Measurements from ENCODE around the gene MCTP2.

Gene MCTP2

DNA sequence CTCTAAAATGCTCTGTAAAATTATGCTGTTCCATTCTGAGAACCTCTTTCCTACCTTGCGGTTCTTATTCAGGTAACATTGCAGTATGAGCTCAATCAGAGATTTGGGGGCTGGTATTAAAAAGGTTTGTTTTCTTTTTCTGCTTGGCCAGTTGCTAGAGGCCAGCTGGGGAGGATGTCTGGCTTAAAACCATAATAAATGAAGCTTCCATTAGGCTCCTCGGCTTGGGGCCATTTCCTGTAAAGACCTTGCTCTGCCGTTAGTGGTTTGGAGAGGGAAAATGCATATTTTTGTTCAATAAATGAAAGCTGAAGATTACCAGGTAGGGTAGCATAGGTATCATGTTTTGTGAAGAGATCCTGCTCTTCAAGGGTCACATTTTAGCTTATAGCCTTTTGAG is 55.2 kb downstream of the MCTP2 start:
- POLR2A ChIA-PET (ENCODE audit: low non-redundant PET) = no interaction called here
- CTCF ChIA-PET = interaction anchor here (0.6 kb wide), 1 partner anchor 601 kb away, joined by 3 read pairs; no protein-coding TSS in a partner anchor
- TF ChIP-seq, protein P1, sequence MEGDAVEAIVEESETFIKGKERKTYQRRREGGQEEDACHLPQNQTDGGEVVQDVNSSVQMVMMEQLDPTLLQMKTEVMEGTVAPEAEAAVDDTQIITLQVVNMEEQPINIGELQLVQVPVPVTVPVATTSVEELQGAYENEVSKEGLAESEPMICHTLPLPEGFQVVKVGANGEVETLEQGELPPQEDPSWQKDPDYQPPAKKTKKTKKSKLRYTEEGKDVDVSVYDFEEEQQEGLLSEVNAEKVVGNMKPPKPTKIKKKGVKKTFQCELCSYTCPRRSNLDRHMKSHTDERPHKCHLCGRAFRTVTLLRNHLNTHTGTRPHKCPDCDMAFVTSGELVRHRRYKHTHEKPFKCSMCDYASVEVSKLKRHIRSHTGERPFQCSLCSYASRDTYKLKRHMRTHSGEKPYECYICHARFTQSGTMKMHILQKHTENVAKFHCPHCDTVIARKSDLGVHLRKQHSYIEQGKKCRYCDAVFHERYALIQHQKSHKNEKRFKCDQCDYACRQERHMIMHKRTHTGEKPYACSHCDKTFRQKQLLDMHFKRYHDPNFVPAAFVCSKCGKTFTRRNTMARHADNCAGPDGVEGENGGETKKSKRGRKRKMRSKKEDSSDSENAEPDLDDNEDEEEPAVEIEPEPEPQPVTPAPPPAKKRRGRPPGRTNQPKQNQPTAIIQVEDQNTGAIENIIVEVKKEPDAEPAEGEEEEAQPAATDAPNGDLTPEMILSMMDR (conservative IDR thresholded peaks at IDR 0.05; ENCODE audit: low read depth) = no peak
- H3K27ac ChIP-seq = no peak overlapping the region
- DNase-seq (ENCODE audit: low spot score) = no peak

DNA sequence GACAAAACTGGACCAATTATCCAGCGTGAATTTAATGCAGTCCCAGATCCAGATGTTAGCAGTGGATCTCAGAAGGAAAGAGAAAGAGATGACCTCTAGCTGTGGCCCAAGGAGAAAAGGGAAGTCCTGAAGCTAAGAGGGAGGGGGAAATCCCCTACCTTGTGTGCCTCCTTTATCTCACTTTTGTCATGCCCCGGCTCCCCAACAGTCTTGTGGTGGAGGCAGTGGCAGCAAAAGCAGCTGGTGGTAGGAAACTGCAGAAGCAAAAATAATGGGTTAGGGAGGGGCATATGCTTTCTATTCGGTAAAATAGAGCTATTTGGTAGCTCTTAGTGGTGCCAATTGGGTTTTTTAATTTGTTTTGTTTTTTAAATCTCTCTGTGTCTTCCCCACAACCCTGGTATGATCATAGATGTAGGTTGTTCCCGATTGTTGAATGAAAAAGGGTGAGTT is 56.5 kb downstream of the MCTP2 start:
- POLR2A ChIA-PET (ENCODE audit: low non-redundant PET) = no interaction called here
- TF ChIP-seq, protein P1 (conservative IDR thresholded peaks at IDR 0.05; ENCODE audit: low read depth) = no peak
- DNase-seq (ENCODE audit: low spot score) = no peak
- no peak overlapping the region for H3K27ac ChIP-seq
- CTCF ChIA-PET = no interaction called here

DNA sequence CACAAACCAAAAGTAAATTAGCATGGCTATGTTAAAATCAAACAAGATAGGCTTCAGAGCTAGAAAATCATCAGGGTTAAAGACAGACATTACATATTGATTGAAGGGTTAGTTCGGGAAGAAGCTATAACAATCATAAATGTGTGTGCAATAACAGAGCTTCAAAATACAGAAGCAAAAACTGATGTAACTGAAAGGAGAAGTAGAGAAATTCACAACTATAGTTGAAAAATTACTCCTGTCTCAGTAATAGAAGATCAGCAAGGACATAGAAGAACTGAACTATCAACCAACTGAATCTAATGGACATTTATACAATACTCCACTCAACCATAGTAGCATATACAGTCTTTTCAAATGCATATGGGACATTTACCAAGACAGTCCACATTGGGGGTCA is 59.4 kb downstream of the MCTP2 start:
- TF ChIP-seq, protein P1 (conservative IDR thresholded peaks at IDR 0.05; ENCODE audit: low read depth) = no peak
- no peak for DNase-seq (ENCODE audit: low spot score)
- CTCF ChIA-PET = no interaction called here
- no peak overlapping the region for H3K27ac ChIP-seq
- POLR2A ChIA-PET (ENCODE audit: low non-redundant PET) = no interaction called here

DNA sequence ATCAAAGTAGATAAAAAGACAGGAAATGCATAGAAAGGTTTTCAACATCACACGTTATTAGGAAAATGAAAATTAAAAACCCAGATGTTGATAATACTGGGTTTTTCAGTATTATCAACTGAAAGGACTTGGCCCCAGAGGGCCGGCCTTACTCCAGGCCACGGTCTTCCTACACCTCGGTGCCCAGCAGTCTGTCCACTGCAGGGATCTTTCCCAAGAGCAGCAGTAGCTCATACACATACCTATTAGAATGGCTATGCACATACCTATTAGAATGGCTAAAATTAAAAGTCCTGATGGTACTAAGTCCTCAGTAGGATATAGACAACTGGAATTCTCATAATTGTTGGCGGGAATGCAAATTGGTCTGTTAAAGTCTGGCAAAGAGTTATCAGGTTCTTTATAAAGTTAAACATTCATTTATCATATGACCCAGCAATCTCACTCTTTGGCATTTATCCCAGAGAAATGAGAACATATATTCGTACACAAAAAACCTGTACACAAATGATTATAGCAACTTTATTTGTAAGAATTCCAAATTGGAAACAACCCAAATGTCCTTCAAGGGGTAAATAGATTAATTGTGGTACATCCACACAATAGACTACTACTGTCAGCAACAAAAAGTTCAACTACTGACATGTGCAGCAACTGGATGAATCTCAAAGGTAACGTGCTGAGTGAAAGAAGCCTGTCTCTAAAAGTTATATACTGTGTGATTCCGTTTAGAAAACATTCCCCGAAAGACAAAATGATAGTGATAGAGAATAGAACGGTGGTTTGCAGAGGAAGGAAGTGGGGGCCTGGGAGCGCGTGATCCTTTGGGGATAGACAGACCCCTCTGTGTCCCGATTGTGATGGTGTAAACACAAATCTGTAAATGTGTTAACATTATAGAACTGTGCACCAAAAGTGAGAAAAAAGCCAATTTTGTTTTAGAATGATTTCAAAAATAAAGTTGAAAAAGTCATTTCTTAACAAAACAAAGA is 62.3 kb downstream of the MCTP2 start:
- TF ChIP-seq, protein P1 (conservative IDR thresholded peaks at IDR 0.05; ENCODE audit: low read depth) = no peak
- DNase-seq (ENCODE audit: low spot score) = no peak
- H3K27ac ChIP-seq = no peak overlapping the region
- POLR2A ChIA-PET (ENCODE audit: low non-redundant PET) = no interaction called here
- CTCF ChIA-PET = interaction anchor here (0.6 kb wide), 1 partner anchor 37 kb away, joined by 5 read pairs; no protein-coding TSS in a partner anchor

DNA sequence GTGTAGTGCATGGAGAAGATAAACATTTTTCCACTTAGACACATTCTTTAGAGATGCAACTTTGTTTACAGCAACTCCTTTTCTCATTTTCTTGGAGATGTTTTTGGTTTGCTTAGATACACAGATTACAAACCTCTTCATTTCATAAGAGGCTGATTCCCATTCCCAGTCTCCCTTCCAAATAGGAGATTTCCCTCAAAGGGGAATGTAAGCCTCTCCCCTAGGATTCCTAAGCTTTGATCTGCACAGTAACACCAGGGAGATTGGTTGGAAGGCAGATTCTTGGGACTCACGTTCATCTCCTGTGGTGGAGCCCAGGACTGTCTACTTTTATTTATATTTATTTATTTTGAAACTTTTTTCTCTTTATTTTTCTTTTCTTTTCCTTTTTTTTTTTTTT is 63.2 kb downstream of the MCTP2 start:
- TF ChIP-seq, protein P1 (conservative IDR thresholded peaks at IDR 0.05; ENCODE audit: low read depth) = no peak
- CTCF ChIA-PET = no interaction called here
- no peak for DNase-seq (ENCODE audit: low spot score)
- H3K27ac ChIP-seq = no peak overlapping the region
- POLR2A ChIA-PET (ENCODE audit: low non-redundant PET) = no interaction called here

DNA sequence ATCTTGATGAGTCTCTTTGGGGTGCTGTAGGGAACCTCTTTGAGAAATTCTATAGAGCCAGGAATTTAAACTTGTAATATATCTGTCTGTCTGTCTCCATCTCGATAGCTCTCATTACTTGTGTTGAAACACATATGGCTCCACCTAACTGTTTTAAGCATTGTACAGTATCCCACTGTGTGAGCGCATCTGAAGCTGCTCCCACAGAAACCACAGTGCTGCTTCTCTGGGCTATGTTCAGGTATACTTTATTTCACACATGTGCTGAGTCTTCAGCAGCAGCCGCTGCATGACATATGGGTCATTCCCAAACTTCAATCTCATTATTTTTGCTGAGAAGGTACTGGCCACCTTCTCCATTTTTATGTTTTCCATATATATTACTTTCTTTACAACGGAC is 63.9 kb downstream of the MCTP2 start:
- ChIA-PET POLR2A (ENCODE audit: low non-redundant PET) (no interaction called here), CTCF (no interaction called here)
- no peak overlapping the region for H3K27ac ChIP-seq
- TF ChIP-seq, protein P1 (conservative IDR thresholded peaks at IDR 0.05; ENCODE audit: low read depth) = no peak
- no peak for DNase-seq (ENCODE audit: low spot score)

Measured in RWPE1 (cell line).